ENCODE data around the gene AHSA1. TPM values are rescaled to one million over a fixed set of nuclear protein-coding genes. Genes with fewer than 3 reads are reported as not detected.
A peak's percentile ranks its signal among the peaks of the same experiment; 100 is the strongest.

AHSA1 gene
- total and polyA plus RNA-seq, 2 donors (not counting 1 experiment from before 2014, with no cell fraction given): 60.3 to 189 TPM

DNA sequence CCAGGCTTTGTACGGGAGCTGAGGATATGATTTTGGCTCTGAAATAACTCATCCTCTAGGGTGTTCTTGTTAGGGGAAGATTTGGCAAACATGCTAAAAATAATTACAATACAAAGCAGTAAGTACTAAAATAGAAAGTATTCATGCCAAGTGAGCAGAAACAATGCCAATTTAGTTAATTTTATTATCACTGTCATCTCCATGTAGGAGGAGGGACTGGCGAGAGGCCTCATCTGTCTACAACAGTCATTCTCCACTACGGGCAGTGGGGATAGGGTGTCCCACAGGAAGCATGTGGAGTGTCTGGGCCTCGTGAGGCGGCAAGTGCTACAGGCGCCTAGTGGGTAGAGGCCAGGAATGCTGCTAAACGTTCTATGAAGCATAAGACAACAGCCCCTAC, 37.4 kb downstream of the AHSA1 start:
- TF ChIP-seq CTCF (conservative IDR thresholded peaks at IDR 0.05 in 1 of 2, IDR thresholded peaks at IDR 0.05 in 1 of 2; ENCODE audit: low read depth in 1 of 2, low read length in 2 of 2) (no peak), EZH2 (IDR thresholded peaks at IDR 0.05; ENCODE audit: low read length, missing control alignments) (no peak)
- H3K9me3 ChIP-seq (ENCODE audit: control insufficient read depth, insufficient read depth, low read depth, low read length): no peaks in the 10 kb centered on the region
- H3K4me3 ChIP-seq (replicated peaks in 1 of 4; ENCODE audit: control extremely low read depth in 1 of 4, insufficient read depth in 1 of 4, low read depth in 3 of 4, low read length in 4 of 4): no peak overlapping the region
- no peaks in the 10 kb centered on the region for H4K20me1 ChIP-seq (ENCODE audit: control insufficient read depth, extremely low read depth, insufficient read depth, low read length)
- no peak overlapping the region for H3K4me2 ChIP-seq (ENCODE audit: extremely low read depth, insufficient read depth, low read length)
- H3K79me2 ChIP-seq (ENCODE audit: control insufficient read depth, insufficient read depth, low read length): no peaks in the 10 kb centered on the region
- DNase-seq (ENCODE audit: low read depth in 2 of 2): no peak
- H3K9ac ChIP-seq (ENCODE audit: insufficient read depth, low read length): no peak overlapping the region
- peaks cover 19% of the 10 kb centered on the region for H3K27me3 ChIP-seq (ENCODE audit: control insufficient read depth, insufficient read depth, low read length)
- no peak overlapping the region for H2AFZ ChIP-seq (ENCODE audit: low read length)
- H3K4me1 ChIP-seq (ENCODE audit: control insufficient read depth, extremely low read depth, insufficient read depth, low read length): no peaks in the 10 kb centered on the region
- no peaks in the 10 kb centered on the region for H3K36me3 ChIP-seq (ENCODE audit: control insufficient read depth, insufficient read depth, low read length)
- H3K27ac ChIP-seq (ENCODE audit: insufficient read depth, low read length): no peak overlapping the region

DNA sequence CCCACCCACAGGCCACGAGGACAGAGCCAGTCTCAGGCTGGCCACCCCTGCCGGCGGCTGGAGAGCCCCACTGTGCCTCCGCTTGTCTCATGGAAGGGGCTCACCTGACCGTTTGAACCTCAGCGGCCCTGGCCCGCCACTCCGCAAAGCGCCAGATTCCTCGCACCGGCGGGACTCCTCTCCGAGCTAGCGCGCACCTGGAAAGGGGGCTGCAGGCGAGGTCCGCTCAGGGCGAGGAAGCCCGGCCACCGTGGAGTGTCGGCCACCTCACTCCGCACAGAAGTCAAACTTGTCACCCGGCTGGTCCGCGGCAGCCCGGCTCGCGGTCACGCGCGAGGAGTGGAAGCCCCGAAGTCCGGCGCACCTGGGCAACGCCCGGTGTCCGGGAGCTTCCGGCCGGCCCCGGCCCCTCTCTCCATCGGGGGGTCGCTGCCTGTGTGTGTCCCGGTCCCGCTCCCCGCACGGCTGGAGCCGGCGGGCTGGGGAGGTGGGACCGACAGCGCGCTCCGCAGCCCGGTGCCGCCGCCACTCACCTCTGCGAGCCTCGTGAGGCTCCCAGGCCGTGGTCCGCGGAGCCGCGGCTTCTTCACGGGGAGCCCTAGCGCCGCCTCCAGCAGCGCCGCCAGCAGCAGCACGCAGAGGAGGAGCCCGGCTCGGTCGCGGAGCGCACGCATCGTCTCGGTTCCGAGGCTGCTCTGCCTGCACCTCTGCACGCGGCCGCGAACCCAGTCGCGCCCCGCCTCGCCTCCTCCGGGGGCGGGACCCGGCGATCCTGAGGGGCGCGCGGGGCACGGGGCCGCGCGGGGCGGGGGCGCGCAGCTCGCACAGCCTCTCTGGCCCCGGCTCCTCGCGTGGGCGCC, 40.5 kb downstream of the AHSA1 start, which contains the start of gene ISM2:
TSS of gene ISM2 (minus strand) at position 697 of the 860 bp plus-strand sequence. CDS start at position 674, 23 bp downstream.
- peak within 1 kb of the TSS; percentile 5 for H2AFZ ChIP-seq (ENCODE audit: low read length)
- no peaks in the 10 kb centered on the region for H4K20me1 ChIP-seq (ENCODE audit: control insufficient read depth, extremely low read depth, insufficient read depth, low read length)
- peak; percentile 12 to 37 for DNase-seq (ENCODE audit: low read depth in 2 of 2)

More for the DNA sequence above, 40.5 kb downstream of the AHSA1 start, which contains the start of gene ISM2:
- Histone ChIP-seq H3K9ac (ENCODE audit: insufficient read depth, low read length) (no peak within 1 kb of the TSS), H3K9me3 (ENCODE audit: control insufficient read depth, insufficient read depth, low read depth, low read length) (no peaks in the 10 kb centered on the region), H3K79me2 (ENCODE audit: control insufficient read depth, insufficient read depth, low read length) (no peaks in the 10 kb centered on the region), H3K4me3 (replicated peaks in 1 of 4; ENCODE audit: control extremely low read depth in 1 of 4, insufficient read depth in 1 of 4, low read depth in 3 of 4, low read length in 4 of 4) (peak within 1 kb of the TSS in 3 of 4 experiments; percentile 21 to 49 (median 32)), H3K27me3 (ENCODE audit: control insufficient read depth, insufficient read depth, low read length) (peaks cover 19% of the 10 kb centered on the region), H3K4me1 (ENCODE audit: control insufficient read depth, extremely low read depth, insufficient read depth, low read length) (no peaks in the 10 kb centered on the region), H3K4me2 (ENCODE audit: extremely low read depth, insufficient read depth, low read length) (peak within 1 kb of the TSS; percentile 82), H3K27ac (ENCODE audit: insufficient read depth, low read length) (no peak within 1 kb of the TSS), H3K36me3 (ENCODE audit: control insufficient read depth, insufficient read depth, low read length) (no peaks in the 10 kb centered on the region)
- peak; percentile 80 for TF ChIP-seq EZH2 (IDR thresholded peaks at IDR 0.05; ENCODE audit: low read length, missing control alignments)
- TF ChIP-seq CTCF (conservative IDR thresholded peaks at IDR 0.05 in 1 of 2, IDR thresholded peaks at IDR 0.05 in 1 of 2; ENCODE audit: low read depth in 1 of 2, low read length in 2 of 2): no peak
